GM21786 (cell line): Measurements from ENCODE around the gene CEP72.
"Not testable (repeated sequence)": the region's sequence is repeated elsewhere in the genome, so short reads cannot be mapped to it uniquely, and the experiment has no call there.

Source experiments
- ATAC-seq: cut with Tn5 transposase; IDR thresholded peaks from one replicate; pipeline ENCODE4 v1.9.1; 2021; ENCODE audit not compliant: unreplicated experiment

The CEP72 gene

DNA sequence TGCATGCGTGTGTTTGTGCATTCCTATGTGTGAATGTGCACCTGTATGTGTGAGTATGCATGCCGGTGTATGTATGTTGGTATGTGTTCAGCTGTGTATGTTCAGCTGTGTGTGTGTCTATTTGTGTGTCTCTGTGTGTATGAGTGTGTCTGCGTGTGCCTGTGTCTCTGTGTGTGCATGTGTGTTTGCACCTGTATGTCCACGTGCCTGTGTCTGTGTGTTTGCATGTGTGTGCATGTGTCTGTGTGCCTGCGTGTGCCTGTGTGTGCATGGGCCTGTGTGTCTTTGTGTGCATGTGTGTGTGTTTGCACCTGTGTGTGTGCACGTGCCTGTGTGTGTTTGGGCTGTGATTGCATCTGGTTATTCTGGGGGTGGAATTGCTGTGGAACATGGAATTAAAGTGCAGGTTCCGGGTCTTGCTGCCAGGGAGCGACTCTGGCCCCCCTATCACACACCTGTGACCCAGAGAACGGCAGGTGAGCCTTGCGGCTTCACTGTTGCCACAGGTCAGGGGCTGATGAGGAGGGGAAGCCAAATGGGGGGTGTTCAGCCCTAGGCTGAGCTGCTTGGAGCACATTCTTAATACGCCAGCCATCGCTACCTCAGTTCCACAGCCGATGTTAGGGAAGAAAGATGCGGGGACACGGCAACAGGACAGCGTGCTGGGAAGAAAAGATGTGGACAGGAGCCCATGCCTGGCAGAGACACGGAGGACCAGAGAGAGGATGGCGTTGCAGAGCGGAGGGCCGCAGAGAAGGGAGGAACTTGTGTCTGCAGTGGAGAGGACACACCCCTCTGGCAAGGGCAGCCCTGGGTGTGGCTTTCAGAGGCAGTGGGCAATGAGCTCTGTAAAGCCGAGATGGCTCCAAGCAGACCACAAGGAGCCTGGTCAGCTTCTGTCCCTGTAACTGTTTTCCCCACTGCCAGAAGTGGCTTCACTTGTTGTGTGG is 84.9 kb downstream of the CEP72 start:
- ATAC-seq = not testable (repeated sequence)
